HG02678 (cell line): ENCODE data around the gene IRS4.
A peak's percentile ranks its signal among the peaks of the same experiment; 100 is the strongest.

Experiments used
- ATAC-seq: cut with Tn5 transposase; IDR thresholded peaks from one replicate; pipeline ENCODE4 v1.9.1; 2021; ENCODE audit warnings: mild to moderate bottlenecking, moderate library complexity; ENCODE audit not compliant: unreplicated experiment

IRS4 gene

GRCh38 chrX:108736509-108737479 lies at the start of gene IRS4:
Gene IRS4, minus strand, starts transcription at chrX:108736563.
- ATAC-seq = no peak

- ATAC-seq = no peak
These were observed 36.2 kb upstream of the IRS4 start for GRCh38 chrX:108772549-108772948.

GRCh38 chrX:108763559-108763958 lies 27.2 kb upstream of the IRS4 start:
- ATAC-seq = no peak

GRCh38 chrX:108740299-108740774 lies 4.0 kb upstream of the IRS4 start:
- ATAC-seq = no peak

GRCh38 chrX:108737754-108738153 lies 1.4 kb upstream of the IRS4 start:
- ATAC-seq = no peak

- peak; percentile 34 for ATAC-seq
These were observed 469 bp downstream of the IRS4 start for GRCh38 chrX:108735679-108736508.

- peak; percentile 40 for ATAC-seq
These were observed 1.2 kb downstream of the IRS4 start for GRCh38 chrX:108735091-108735678.

- ATAC-seq = no peak
These were observed 1.9 kb downstream of the IRS4 start for GRCh38 chrX:108734426-108734825.

GRCh38 chrX:108732630-108733321 lies 3.6 kb downstream of the IRS4 start:
- no peak for ATAC-seq

GRCh38 chrX:108731153-108731552 lies 5.2 kb downstream of the IRS4 start:
- no peak for ATAC-seq

- no peak for ATAC-seq
These were observed 9.6 kb downstream of the IRS4 start for GRCh38 chrX:108726748-108727147.

GRCh38 chrX:108722561-108722960 lies 13.8 kb downstream of the IRS4 start:
- ATAC-seq = no peak

GRCh38 chrX:108712886-108713285 lies 23.5 kb downstream of the IRS4 start:
- no peak for ATAC-seq

- no peak for ATAC-seq
These were observed 31.5 kb downstream of the IRS4 start for GRCh38 chrX:108704839-108705238.

GRCh38 chrX:108702530-108702929 lies 33.8 kb downstream of the IRS4 start:
- no peak for ATAC-seq

GRCh38 chrX:108701633-108702032 lies 34.7 kb downstream of the IRS4 start:
- peak; percentile 43 for ATAC-seq

- ATAC-seq = no peak
These were observed 37.0 kb downstream of the IRS4 start for GRCh38 chrX:108699368-108699767.

GRCh38 chrX:108696690-108697089 lies 39.7 kb downstream of the IRS4 start:
- ATAC-seq = no peak
